KBM-7 (cell line): Measurements from ENCODE around the gene PLSCR1.
"Not testable (repeated sequence)": the region's sequence is repeated elsewhere in the genome, so short reads cannot be mapped to it uniquely, and the experiment has no call there.

Source experiments
- DNase-seq: peaks from one replicate; pipeline ENCODE4 v3.0.0-alpha.2; 2015
- in situ Hi-C: fragments of 300-500 bp; cut with MboI; formaldehyde crosslinking; loops from 2 replicates; pipeline ENCODE4 v1.14.3; 2020; ENCODE audit warnings: low sequenced_read_pairs, low pct_unique_long_range_greater_than_20kb, mixed read lengths

PLSCR1 gene

DNA sequence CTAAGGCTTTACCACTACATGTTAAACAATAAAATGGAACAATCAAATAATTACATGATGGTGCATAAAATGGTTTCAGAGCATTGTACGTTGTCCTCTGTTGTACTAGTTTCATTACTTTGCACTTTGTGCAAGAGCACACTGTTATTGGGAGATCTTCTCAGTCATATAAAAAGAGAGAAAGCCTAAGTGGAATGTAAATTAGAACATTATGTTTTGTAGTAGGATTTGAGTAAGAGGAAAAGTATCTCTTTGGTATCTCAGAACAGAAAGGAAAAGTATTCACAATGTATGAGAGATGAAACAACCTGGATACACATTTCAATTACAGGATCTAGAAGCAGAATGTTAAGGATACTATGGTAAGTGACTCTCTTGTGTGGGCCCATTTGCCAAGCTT lies 48.2 kb downstream of the PLSCR1 start:
- DNase-seq: no peak
- in situ Hi-C loops: no loop called here

DNA sequence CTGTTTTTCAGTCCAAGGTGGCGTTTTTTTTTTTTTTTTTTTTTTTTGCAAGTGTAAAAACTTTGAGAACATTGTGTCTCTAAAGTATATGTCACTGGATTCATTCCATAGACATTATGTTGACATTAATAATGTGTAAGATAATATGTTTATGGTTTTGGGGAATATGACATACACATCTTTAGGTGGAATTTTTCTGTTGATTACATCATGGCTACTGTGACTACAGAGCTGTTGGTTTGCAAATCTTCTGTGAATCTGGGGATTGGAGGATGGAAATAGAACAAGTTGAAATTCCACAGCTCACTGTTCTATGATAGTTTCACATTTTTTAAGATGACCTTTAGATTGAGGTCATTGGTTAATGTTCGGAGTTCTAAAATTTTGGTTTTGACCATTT lies 50.6 kb downstream of the PLSCR1 start:
- in situ Hi-C loops: no loop called here
- no peak for DNase-seq

DNA sequence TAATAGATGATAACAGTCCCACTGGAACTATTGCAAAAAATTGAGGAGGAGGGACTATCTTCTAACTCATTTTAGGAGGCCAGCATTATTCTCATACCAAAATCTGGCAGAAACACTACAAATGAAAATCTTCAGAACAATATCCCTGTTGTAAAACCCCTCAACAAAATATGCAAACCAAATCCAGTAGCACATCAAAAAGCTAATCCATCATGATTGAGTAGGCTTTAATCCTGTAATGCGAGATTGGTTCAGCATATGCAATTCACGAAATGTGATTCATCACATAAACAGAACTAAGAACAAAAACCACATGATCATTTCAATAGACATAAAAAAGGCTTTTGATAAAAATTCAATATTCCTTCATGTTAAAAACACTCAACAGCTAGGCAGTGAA lies 51.2 kb downstream of the PLSCR1 start:
- in situ Hi-C loops: no loop called here
- DNase-seq: no peak

DNA sequence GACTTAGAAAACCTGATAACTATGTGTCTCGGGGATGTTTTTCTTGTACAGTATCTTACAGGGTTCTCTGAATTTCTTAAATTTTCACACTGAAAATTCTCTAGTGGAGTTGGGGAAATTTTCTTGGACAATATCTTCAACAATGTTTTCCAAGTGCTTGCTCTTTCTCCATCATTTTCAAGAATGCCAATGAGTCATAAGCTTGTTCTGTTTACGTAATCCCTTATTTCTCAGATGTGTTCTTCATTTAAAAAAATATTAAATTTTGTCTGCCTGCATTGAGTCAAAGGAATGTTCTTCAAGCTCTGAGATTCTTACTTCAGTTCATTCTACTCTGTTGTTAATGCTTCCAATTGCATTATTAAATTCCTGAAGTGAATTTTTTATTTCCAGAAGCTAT lies 53.1 kb downstream of the PLSCR1 start:
- no peak for DNase-seq
- in situ Hi-C loops: no loop called here

DNA sequence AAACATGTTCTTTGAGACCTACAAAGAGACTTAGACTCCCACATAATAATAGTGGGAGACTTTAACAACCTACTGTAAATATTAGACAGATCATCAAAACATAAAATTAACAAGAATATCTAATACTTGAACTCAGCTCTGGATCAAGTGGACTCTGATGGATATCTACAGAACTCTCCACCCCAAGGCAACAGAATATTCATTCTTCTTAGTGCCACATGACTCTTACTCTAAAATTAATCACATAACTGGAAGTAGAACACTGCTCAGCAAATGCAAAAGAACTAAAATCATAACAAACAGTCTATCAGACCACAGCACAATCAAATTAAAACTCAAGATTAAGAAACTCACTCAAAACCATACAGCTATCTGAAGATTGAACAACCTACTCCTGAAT lies 59.1 kb downstream of the PLSCR1 start:
- in situ Hi-C loops: no loop called here
- no peak for DNase-seq

DNA sequence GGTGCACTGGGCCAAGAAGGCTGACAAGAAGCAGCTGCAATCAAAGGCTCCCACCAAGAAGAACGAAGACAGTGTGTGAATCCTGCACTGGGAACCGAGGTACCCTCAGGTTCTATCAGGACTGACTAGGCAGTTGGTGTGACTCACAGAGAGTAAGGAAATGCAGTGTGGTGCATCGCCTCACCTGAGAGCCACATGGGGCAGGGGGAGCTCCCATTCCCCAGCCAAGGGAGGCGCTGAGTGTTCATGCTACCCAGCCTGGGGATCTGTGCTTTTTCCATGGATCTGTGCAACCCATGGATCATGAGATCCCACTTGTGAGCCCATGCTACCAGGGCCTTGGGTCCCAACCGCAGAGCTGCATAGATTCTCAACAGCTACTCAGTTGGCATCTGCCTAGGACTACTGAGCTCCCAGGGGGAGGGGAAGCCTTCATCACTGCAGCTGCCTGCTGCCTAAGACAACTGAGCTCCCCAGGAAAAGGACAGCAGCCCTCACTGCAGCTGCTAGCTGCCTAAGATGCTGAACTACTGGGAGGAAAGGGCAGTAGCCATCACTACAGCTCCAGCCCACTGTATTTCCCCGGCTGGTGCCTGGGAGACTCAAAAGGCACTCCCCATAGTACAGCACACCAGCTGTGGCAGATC lies 68.2 kb downstream of the PLSCR1 start:
- no peak for DNase-seq
- in situ Hi-C loops: no loop called here

DNA sequence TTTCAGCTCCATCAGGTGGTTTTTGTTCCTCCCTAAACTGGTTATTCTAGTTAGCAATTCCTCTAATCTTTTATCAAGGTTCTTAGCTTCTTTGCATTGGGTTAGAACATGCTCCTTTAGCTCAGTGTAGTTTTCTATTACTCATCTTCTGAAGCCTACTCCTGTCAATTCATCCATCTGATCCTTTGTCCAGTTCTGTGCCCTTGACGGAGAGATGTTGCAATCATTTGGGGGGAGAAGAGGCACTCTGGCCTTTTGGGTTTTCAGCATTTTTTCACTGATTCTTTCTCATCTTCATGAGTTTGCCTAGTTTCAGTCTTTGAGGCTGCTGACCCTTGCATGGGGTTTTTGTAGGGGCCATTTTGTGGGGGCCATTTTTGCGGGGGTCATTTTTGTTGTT lies 69.4 kb downstream of the PLSCR1 start:
- in situ Hi-C loops, DNase-seq: not testable (repeated sequence)

DNA sequence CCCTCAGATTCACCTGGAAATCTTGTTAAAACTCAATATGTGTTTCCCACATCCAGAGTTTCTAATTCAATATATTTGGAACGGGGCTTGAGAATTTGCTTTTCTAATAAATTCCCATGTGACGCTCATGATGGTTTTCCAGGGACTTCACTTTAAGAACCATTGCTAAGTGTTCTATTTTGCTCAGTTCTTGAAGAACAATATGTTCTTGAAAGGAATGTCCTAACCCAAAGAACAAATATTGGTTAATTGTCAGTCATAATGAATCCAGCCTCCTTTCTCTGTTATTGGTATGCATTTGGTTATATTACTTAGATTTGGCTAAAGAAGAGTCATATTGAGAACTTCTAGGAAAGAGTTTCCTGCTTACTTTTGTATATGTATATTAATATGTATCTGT lies 70.7 kb downstream of the PLSCR1 start:
- no peak for DNase-seq
- in situ Hi-C loops: no loop called here

DNA sequence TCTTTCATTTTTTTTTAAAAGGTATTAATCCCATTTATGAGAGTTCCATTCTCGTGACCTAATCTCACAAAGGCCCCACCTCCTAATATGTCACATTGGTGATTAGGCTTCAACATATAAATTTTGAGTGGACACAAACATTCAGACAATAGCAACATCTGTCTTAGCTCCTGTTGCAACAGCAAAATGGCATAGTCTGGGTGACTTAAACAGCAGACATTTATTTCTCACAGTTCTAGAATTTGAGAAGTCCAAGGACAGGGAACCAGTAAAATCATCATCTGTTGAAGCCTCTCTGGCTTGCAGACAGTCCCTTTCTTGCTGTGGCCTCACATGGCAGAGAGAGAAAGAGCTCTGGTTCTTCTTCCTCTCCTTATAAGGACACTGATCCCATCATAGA lies 71.8 kb downstream of the PLSCR1 start:
- in situ Hi-C loops: no loop called here
- DNase-seq: no peak

DNA sequence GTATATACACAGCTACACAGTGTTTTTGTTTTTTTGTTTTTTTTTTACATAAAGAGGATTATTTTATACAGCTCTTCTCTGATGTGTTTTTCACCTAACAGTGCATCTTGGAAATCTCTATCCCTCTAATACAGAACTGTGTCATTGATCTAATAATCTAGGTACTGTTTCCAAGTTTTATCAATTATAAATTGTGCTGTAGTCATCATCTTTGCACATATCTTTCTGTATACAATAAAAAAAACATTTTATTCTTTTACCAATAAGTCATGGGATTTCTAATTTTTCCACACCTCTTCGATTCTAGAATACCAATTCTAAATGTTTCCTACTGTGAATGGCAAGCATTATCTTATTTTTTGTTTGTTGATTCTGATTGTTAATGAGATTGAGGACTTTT lies 73.4 kb downstream of the PLSCR1 start:
- DNase-seq: no peak
- in situ Hi-C loops: no loop called here

DNA sequence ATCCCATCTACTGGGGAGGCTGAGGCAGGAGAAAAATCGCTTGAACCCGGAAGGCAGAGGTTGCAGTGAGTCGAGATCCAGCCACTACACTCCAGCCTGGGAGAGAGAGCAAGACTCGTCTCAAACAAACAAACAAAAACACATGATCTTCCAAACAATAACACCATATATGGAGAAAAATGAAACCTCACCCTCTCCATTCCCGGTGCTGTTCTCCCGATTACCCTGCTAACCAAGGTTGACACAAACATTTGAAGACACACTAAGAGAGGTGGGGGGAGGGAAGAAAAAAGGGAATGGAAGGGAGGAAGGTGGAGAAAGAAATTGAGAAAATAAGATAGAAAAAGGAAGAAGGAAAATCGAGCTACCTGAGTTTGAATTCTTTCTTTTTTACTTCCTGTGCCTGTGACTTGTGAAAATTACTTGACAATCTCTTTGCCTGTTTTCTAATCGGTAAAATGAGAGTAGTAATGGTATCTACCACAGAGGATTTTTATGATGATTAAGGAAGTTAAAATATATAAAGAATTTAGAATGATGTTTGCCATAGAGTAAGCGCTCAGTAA lies 73.9 kb downstream of the PLSCR1 start:
- in situ Hi-C loops: no loop called here
- DNase-seq: no peak

DNA sequence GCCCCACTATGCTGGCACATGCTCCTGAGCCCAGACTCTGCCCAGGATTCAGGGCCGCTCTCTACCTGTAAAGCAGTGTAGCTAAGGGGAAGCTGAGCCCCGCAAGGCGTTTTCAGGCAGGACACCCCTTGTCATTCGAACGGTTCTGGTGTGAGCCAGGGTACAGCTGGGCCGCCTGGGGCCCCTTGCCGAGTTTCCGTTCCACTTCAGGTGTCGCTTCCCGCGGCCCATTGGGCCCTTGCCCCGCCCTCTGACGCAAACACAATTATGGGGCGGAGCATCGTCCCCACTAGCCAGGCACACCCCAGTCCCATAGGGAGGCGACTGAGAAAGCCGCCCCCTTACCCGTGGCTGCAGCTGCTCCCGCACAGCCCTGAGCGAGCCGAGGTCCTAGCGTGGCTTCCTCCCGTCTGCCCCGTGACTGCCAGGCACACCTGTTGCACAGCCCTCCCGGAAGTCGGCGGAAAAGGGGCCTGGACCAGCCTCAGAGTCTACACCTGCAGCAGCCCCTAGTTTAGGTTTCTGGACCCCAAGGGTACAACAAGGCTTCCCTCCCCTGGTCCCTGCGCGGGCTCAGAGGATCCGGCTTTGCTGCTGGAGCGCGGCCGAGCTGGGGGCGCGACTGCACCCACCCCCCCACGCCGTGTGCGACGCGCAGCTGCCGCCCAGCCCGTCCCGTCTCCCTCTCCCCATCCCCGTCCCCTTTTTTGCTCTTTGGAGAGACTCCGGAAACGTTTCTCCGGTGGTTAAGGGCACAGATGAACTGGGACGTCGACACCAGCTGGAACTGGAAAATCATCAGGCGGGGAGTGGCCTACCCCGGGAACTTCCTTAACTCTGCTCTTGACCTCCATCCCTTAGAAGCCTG lies 75.0 kb downstream of the PLSCR1 start, which contains the start of gene PLSCR2:
PLSCR2 (minus strand) TSS at position 412 of the 868 bp plus-strand sequence. CDS start 9,657 bp downstream, outside the sequence.
- in situ Hi-C loops: no loop called here
- DNase-seq: no peak

DNA sequence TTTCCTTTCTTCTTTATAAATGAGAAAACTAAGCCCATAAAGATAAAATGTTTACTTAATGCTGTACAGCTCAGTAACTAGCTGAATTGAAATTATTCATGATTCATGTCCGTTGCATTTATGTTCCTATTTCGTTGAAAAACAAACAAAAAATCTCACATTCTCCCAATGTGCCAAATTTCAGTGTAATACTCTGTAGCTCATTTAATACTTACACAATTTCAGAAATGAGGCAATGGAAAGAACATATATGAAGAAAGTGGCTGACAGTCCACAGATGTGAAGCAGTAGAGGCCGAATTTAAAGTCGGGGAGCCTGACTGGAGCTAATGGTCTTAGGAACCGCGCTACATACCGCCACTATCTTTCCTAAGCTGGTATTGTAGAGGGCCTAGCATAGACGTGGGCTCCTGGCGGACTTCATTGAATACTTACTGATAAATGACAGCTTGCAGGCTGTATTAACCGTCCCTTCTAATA lies 75.7 kb downstream of the PLSCR1 start:
- DNase-seq: no peak
- in situ Hi-C loops: no loop called here

DNA sequence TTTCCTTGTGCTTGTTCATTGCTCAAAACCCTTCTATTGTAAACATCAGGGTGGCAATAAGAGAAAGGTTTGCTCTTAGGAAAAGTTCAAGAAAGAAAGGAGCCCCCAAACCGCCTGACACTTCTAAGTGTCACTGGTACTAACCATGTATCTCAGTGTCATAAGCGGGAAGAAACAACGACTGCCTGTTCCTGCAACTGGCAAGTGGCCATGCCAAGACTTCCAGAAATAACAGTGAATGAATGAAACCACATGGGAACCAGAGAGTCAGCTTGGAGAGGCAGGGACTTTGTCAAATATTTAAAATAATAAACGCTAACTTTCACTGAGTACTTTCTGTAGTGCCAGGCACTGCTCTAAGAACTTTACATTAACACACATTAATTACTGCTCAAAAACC lies 76.2 kb downstream of the PLSCR1 start:
- in situ Hi-C loops: no loop called here
- DNase-seq: no peak

DNA sequence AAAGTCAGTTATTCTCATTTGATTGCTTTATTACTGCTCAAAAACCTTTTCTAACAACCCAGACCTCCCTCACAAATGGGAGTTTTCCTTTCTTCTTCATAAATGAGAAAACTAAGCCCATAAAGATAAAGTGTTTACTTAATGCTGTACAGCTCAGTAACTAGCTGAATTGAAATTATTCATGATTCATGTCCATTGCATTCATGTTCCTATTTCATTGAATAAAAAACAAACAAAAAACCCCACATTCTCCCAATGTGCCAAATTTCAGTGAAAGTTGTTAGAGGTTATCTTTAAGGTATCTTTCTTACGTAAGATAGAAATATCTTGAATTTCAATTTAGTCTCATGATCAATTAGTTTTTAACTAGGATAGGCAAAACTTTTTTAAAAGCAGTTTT lies 77.8 kb downstream of the PLSCR1 start:
- in situ Hi-C loops: no loop called here
- no peak for DNase-seq

DNA sequence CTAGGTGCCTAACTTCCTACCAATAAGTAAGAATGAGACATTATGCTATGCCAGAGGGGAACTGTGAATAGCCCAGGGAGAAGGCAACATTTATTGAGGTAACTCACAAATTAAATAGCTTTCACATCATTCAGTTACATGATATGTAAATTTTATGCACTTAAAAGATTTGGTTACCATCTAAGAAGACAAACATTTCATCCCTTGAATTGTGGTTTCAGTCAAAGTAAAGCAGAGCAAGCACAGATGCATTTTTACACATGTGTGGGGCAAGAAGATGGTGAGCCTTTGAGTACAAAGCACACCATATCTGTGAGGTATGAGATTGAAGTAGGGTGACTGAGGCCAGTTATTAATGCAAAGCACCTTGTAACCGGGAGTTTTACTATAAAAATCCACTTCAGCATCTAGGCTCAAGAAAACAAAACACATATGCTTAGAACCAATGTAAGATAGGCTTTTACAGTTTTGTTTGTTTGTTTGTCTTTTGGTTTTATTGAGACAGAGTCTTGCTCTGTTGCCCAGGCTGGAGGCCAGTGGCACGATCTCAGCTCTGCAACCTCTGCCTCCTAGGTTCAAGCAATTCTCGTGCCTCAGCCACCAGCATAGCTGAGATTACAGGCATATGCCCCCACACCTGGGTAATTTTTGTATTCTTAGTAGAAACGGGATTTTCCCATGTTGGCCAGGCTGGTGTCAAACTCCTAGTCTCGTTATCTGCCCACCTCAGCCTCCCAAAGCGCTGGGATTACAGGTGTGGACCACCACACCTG lies 78.5 kb downstream of the PLSCR1 start:
- in situ Hi-C loops: no loop called here
- DNase-seq: no peak
